Neural progenitor cell (in vitro differentiated cells): ENCODE measurements around the gene ZNF503. TPM values are rescaled to one million over a fixed set of nuclear protein-coding genes. Genes with fewer than 3 reads are reported as not detected.

ENCODE experiments used
- DNase-seq: peaks from one replicate; pipeline ENCODE4 v3.0.0-alpha.2; 2016; ENCODE audit warnings: low spot score
- H2AFZ ChIP-seq: fragments of 200-600 bp; sonication (generic); replicated peaks from 2 replicates; pipeline ENCODE4 v1.6.1; 2016; ENCODE audit warnings: antibody characterized with exemption
- H3F3A ChIP-seq: fragments of 200-600 bp; sonication (generic); 2 replicates; pipeline ENCODE4 v1.6.1; 2016; ENCODE audit warnings: antibody characterized with exemption, low read depth
- H3K27ac ChIP-seq: fragments of 200-600 bp; sonication (generic); 2 replicates; pipeline ENCODE4 v1.5.1; 2016; ENCODE audit warnings: mild to moderate bottlenecking
- H3K27me3 ChIP-seq: fragments of 200-600 bp; sonication (generic); 2 replicates; pipeline ENCODE4 v1.6.1; 2016; ENCODE audit warnings: mild to moderate bottlenecking, moderate library complexity
- H3K36me3 ChIP-seq: fragments of 200-600 bp; sonication (generic); 2 replicates; pipeline ENCODE4 v1.5.1; 2016
- H3K4me1 ChIP-seq: fragments of 200-600 bp; sonication (generic); 2 replicates; pipeline ENCODE4 v1.6.1; 2016; ENCODE audit warnings: mixed run types
- H3K4me2 ChIP-seq: fragments of 200-600 bp; sonication (generic); 2 replicates; pipeline ENCODE4 v1.6.1; 2016
- H3K4me3 ChIP-seq: fragments of 200-600 bp; sonication (generic); 2 replicates; pipeline ENCODE4 v1.5.1; 2016
- H3K79me2 ChIP-seq: fragments of 200-600 bp; sonication (generic); 2 replicates; pipeline ENCODE4 v1.6.1; 2016; ENCODE audit warnings: low read depth
- H3K9ac ChIP-seq: fragments of 200-600 bp; sonication (generic); 2 replicates; pipeline ENCODE4 v1.6.1; 2016
- H3K9me3 ChIP-seq: fragments of 200-600 bp; sonication (generic); 2 replicates; pipeline ENCODE4 v1.5.1; 2016; ENCODE audit warnings: low read depth
- H4K20me1 ChIP-seq: fragments of 200-600 bp; sonication (generic); 2 replicates; pipeline ENCODE4 v1.6.1; 2016; ENCODE audit warnings: low read depth
- H3K27ac Mint-ChIP-seq: 3 replicates; pipeline ENCODE4 v1.8.0; 2021; ENCODE audit warnings: mixed read lengths
- H3K27me3 Mint-ChIP-seq: 2 replicates; pipeline ENCODE4 v1.8.0; 2022; ENCODE audit warnings: low read depth, mild to moderate bottlenecking, inconsistent platforms, moderate library complexity, mixed read lengths; ENCODE audit not compliant: insufficient read depth
- H3K36me3 Mint-ChIP-seq: 3 replicates; pipeline ENCODE4 v1.8.0; 2021; ENCODE audit warnings: mixed read lengths
- H3K4me1 Mint-ChIP-seq: 3 replicates; pipeline ENCODE4 v1.8.0; 2021; ENCODE audit warnings: mixed read lengths
- H3K4me3 Mint-ChIP-seq: 3 replicates; pipeline ENCODE4 v1.8.0; 2021; ENCODE audit warnings: mild to moderate bottlenecking, moderate library complexity, mixed read lengths
- H3K9me3 Mint-ChIP-seq: 3 replicates; pipeline ENCODE4 v1.8.0; 2020; ENCODE audit warnings: mixed read lengths
- EZH2 ChIP-seq: fragments of 200-600 bp; sonication (generic); IDR thresholded peaks from 2 replicates; pipeline ENCODE4 v1.6.1; 2017; ENCODE audit warnings: antibody characterized with exemption, mild to moderate bottlenecking, moderate library complexity
- EZH2phosphoT487 ChIP-seq: fragments of 200-600 bp; sonication (generic); IDR thresholded peaks from 2 replicates; pipeline ENCODE4 v1.6.1; 2017; ENCODE audit warnings: antibody characterized with exemption
- total RNA-seq: library from RNA; depleted of rRNA; stranded (reverse); fragments of >200 nt; gene quantifications from 2 replicates; pipeline ENCODE4 v1.2.3, GENCODE V29; 2015; ENCODE audit warnings: low replicate concordance
- TF ChIP-seq, protein P1 (sequence below): fragments of 200-600 bp; sonication (generic); IDR thresholded peaks from 2 replicates; pipeline ENCODE4 v1.5.1; 2017; ENCODE audit warnings: antibody characterized with exemption, mild to moderate bottlenecking

The ZNF503 gene
- total RNA-seq, 1 donor from 2014 or later, result 8.3 TPM

DNA sequence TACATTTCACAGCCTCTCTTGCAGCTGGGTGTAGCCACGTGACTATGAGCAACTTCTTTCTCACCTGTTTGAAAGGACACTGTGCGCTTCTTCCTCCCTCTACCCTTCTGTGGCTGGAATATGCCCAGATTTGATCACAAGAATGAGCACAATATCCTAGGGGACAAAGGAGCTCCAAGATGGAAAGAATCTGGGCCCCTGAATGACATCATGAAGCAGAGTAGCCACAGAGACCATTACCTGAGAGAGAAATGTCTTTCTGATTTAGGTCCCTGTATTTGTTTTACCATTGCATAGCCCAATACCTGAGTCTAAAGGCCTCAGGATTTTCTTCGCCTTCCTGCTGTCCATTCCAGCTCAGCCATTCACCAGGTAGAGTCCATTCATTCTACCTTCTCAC is 15.4 kb downstream of the ZNF503 start:
- no peak for DNase-seq
- Histone ChIP-seq H4K20me1 (no peaks in the 10 kb centered on the region), H3K27me3 (peaks cover 21% of the 10 kb centered on the region), H3K27ac (no peak overlapping the region), H3K9ac (no peak overlapping the region), H3F3A (no peaks in the 10 kb centered on the region), H3K4me3 (no peak overlapping the region), H3K36me3 (no peaks in the 10 kb centered on the region), H2AFZ (no peak overlapping the region), H3K4me1 (no peaks in the 10 kb centered on the region), H3K79me2 (no peaks in the 10 kb centered on the region), H3K4me2 (no peak overlapping the region), H3K9me3 (no peaks in the 10 kb centered on the region)
- H3K9me3 Mint-ChIP-seq, result peaks cover 8% of the 10 kb centered on the region
- TF ChIP-seq EZH2 (no peak), EZH2phosphoT487 (no peak)
- TF ChIP-seq, protein P1, sequence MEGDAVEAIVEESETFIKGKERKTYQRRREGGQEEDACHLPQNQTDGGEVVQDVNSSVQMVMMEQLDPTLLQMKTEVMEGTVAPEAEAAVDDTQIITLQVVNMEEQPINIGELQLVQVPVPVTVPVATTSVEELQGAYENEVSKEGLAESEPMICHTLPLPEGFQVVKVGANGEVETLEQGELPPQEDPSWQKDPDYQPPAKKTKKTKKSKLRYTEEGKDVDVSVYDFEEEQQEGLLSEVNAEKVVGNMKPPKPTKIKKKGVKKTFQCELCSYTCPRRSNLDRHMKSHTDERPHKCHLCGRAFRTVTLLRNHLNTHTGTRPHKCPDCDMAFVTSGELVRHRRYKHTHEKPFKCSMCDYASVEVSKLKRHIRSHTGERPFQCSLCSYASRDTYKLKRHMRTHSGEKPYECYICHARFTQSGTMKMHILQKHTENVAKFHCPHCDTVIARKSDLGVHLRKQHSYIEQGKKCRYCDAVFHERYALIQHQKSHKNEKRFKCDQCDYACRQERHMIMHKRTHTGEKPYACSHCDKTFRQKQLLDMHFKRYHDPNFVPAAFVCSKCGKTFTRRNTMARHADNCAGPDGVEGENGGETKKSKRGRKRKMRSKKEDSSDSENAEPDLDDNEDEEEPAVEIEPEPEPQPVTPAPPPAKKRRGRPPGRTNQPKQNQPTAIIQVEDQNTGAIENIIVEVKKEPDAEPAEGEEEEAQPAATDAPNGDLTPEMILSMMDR, result no peak
- no peaks in the 10 kb centered on the region for H3K36me3 Mint-ChIP-seq
- H3K4me3 Mint-ChIP-seq, result no peak overlapping the region
- H3K27me3 Mint-ChIP-seq, result peaks cover 8% of the 10 kb centered on the region
- no peak overlapping the region for H3K27ac Mint-ChIP-seq
- no peaks in the 10 kb centered on the region for H3K4me1 Mint-ChIP-seq

DNA sequence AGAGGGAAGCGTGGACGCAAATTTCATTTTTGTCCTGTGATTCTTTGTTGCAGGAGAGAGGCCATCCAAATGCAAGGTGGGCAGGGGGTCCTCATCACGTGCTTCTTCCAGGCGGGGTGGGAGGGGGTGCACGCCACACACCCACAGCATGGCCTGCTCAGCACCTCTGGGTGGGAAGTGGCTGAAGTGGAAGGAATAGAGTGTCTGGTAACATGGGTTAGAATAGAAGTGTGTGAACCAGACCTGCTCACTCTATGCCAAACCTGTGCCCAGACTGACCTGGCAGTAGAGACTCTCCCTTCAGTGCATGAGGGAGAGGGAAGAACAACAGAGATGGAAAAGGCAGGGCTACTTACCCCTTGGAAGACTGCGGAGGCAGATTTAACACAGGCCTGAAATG is 21.7 kb downstream of the ZNF503 start:
- H3K9me3 Mint-ChIP-seq, result no peaks in the 10 kb centered on the region
- H3K9ac ChIP-seq, result no peak overlapping the region
- peaks cover 16% of the 10 kb centered on the region for H3K27me3 Mint-ChIP-seq
- H4K20me1 ChIP-seq, result no peaks in the 10 kb centered on the region
- H3K27me3 ChIP-seq, result no peaks in the 10 kb centered on the region
- H3K4me1 ChIP-seq, result peaks cover 9% of the 10 kb centered on the region
- H3K4me3 Mint-ChIP-seq, result no peak overlapping the region
- H3K27ac Mint-ChIP-seq, result no peak overlapping the region
- H3K4me1 Mint-ChIP-seq, result peaks cover 10% of the 10 kb centered on the region
- no peaks in the 10 kb centered on the region for H3K36me3 ChIP-seq
- no peaks in the 10 kb centered on the region for H3K79me2 ChIP-seq
- DNase-seq, result no peak
- H3F3A ChIP-seq, result no peaks in the 10 kb centered on the region
- no peaks in the 10 kb centered on the region for H3K9me3 ChIP-seq
- H3K36me3 Mint-ChIP-seq, result no peaks in the 10 kb centered on the region
- H3K27ac ChIP-seq, result no peak overlapping the region
- TF ChIP-seq EZH2 (no peak), EZH2phosphoT487 (no peak)
- TF ChIP-seq, protein P1, result no peak
- H2AFZ ChIP-seq, result no peak overlapping the region
- H3K4me2 ChIP-seq, result no peak overlapping the region
- H3K4me3 ChIP-seq, result no peak overlapping the region

DNA sequence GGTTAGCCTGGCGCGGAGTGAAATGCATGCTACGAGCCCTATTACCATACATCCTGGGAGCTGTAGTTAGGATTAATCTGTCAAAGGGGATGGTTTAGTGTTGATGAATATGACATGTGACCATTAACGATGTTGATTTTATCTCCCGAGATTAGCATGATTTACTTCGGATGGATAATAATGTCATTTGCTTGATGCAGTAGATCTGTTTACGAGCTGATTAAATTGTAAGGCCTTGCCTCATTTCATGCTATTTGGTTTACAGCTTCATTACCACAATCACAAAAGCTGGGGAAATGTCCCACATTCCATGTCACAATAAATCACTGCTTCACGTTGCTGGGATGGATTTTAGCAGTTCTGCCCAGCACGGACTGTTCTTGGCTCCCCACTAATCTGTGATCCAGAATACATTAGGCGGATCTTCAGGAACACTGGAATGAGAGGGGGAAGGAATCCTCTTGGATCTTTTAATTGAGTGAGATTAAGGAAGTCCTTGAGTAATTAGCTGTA is 22.3 kb downstream of the ZNF503 start:
- no peak overlapping the region for H3K4me3 ChIP-seq
- no peak overlapping the region for H3K4me2 ChIP-seq
- H3K4me1 Mint-ChIP-seq, result peaks cover 10% of the 10 kb centered on the region
- no peak overlapping the region for H3K4me3 Mint-ChIP-seq
- H3K27ac Mint-ChIP-seq, result no peak overlapping the region
- TF ChIP-seq EZH2 (no peak), EZH2phosphoT487 (no peak)
- TF ChIP-seq, protein P1, result no peak
- H3K9ac ChIP-seq, result no peak overlapping the region
- no peak for DNase-seq
- H3K27me3 ChIP-seq, result no peaks in the 10 kb centered on the region
- H3K9me3 Mint-ChIP-seq, result peaks cover 2% of the 10 kb centered on the region
- no peaks in the 10 kb centered on the region for H4K20me1 ChIP-seq
- peaks cover 16% of the 10 kb centered on the region for H3K27me3 Mint-ChIP-seq
- no peak overlapping the region for H3K27ac ChIP-seq
- H3K79me2 ChIP-seq, result no peaks in the 10 kb centered on the region
- H3F3A ChIP-seq, result no peaks in the 10 kb centered on the region
- no peaks in the 10 kb centered on the region for H3K9me3 ChIP-seq
- no peaks in the 10 kb centered on the region for H3K36me3 ChIP-seq
- H3K4me1 ChIP-seq, result peaks cover 9% of the 10 kb centered on the region
- H2AFZ ChIP-seq, result no peak overlapping the region
- no peaks in the 10 kb centered on the region for H3K36me3 Mint-ChIP-seq
